NCI-H1694 (cell line): ENCODE data around the gene CHTOP.

ENCODE experiments used
- DNase-seq: peaks from one replicate; lab custom pipeline; 2025; lab: John Stamatoyannopoulos, UW

CHTOP gene

DNA sequence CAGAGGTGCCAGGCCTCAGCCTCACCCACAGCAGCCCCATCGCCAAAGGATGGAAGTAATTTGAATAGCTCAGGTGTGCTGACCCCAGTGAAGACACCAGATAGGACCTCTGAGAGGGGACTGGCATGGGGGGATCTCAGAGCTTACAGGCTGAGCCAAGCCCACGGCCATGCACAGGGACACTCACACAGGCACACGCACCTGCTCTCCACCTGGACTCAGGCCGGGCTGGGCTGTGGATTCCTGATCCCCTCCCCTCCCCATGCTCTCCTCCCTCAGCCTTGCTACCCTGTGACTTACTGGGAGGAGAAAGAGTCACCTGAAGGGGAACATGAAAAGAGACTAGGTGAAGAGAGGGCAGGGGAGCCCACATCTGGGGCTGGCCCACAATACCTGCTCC, 59.6 kb downstream of the CHTOP start:
- no peak for DNase-seq
